ENCODE measurements around the gene G0S2.
A peak's percentile ranks its signal among the peaks of the same experiment; 100 is the strongest.

DNA sequence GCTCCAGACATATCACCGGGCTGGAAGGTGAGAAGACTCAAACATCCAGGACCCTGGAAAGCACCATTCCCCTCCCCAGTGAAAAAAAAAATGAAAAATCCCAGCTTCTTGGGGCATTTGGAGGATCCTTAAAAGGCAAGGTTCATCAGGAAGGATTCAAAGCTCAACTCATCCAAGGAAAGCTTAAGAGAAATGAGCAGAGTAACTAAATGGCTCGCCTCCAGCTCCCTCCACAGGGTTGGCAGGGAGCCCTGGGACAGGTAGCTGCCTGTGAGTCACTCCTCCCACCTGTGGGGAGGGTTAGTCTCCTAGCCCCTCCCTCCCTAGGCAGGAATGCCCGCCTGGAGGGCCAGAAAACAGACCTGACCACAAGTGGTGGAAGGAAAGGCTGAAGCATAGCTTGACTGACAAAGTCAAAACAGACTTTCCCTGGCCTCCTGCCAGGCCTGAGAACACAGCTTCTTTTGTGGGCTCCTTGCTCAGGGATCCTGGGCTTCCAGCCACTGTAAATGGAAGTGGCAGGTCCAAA, 22.3 kb upstream of the G0S2 start:
- TF ChIP-seq, protein P1, sequence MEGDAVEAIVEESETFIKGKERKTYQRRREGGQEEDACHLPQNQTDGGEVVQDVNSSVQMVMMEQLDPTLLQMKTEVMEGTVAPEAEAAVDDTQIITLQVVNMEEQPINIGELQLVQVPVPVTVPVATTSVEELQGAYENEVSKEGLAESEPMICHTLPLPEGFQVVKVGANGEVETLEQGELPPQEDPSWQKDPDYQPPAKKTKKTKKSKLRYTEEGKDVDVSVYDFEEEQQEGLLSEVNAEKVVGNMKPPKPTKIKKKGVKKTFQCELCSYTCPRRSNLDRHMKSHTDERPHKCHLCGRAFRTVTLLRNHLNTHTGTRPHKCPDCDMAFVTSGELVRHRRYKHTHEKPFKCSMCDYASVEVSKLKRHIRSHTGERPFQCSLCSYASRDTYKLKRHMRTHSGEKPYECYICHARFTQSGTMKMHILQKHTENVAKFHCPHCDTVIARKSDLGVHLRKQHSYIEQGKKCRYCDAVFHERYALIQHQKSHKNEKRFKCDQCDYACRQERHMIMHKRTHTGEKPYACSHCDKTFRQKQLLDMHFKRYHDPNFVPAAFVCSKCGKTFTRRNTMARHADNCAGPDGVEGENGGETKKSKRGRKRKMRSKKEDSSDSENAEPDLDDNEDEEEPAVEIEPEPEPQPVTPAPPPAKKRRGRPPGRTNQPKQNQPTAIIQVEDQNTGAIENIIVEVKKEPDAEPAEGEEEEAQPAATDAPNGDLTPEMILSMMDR (IDR thresholded peaks at IDR 0.05): no peak
- peak; percentile 51 for TF ChIP-seq POLR2A (IDR thresholded peaks at IDR 0.05)

All from transverse colon (tissue), 3 donors.